HG03095 (cell line): ENCODE measurements around the gene ACO2.
"Not testable (repeated sequence)": the region's sequence is repeated elsewhere in the genome, so short reads cannot be mapped to it uniquely, and the experiment has no call there.

Experiments
- ATAC-seq: cut with Tn5 transposase; IDR thresholded peaks from one replicate; pipeline ENCODE4 v1.9.1; 2021; ENCODE audit warnings: moderate library complexity; ENCODE audit not compliant: unreplicated experiment

Gene ACO2

GRCh38 chr22:41447435-41448188 is 21.3 kb upstream of the ACO2 start:
- ATAC-seq: no peak

GRCh38 chr22:41448189-41448808 is 20.6 kb upstream of the ACO2 start:
- ATAC-seq: peak; percentile 37

GRCh38 chr22:41458161-41458728 is 10.7 kb upstream of the ACO2 start:
- no peak for ATAC-seq

- no peak for ATAC-seq
Measured at GRCh38 chr22:41459431-41459830, 9.5 kb upstream of the ACO2 start.

GRCh38 chr22:41460071-41460470 is 8.8 kb upstream of the ACO2 start:
- ATAC-seq: not testable (repeated sequence)

GRCh38 chr22:41461901-41462300 is 7.0 kb upstream of the ACO2 start:
- ATAC-seq: no peak

- ATAC-seq: peak; percentile 6
Measured at GRCh38 chr22:41469218-41469851, 418 bp downstream of the ACO2 start.

GRCh38 chr22:41470886-41471285 is 2.0 kb downstream of the ACO2 start:
- no peak for ATAC-seq

GRCh38 chr22:41471568-41471967 is 2.7 kb downstream of the ACO2 start:
- ATAC-seq: no peak

- no peak for ATAC-seq
Measured at GRCh38 chr22:41474872-41475451, 6.0 kb downstream of the ACO2 start.

- ATAC-seq: no peak
Measured at GRCh38 chr22:41478473-41478872, 9.6 kb downstream of the ACO2 start.

- no peak for ATAC-seq
Measured at GRCh38 chr22:41478891-41479521, 10.1 kb downstream of the ACO2 start.

- ATAC-seq: no peak
Measured at GRCh38 chr22:41479671-41480396, 10.9 kb downstream of the ACO2 start.

- ATAC-seq: no peak
Measured at GRCh38 chr22:41480397-41480735, 11.4 kb downstream of the ACO2 start.

- ATAC-seq: no peak
Measured at GRCh38 chr22:41481131-41481830, 12.4 kb downstream of the ACO2 start.

GRCh38 chr22:41481925-41482318 is 13.0 kb downstream of the ACO2 start:
- no peak for ATAC-seq

- no peak for ATAC-seq
Measured at GRCh38 chr22:41482319-41482935, 13.5 kb downstream of the ACO2 start.

GRCh38 chr22:41485033-41485432 is 16.1 kb downstream of the ACO2 start:
- ATAC-seq: no peak
